ENCODE measurements around the gene TRIM25. TPM values are rescaled to one million over a fixed set of nuclear protein-coding genes. Genes with fewer than 3 reads are reported as not detected.

TRIM25 gene
- polyA plus RNA-seq, 1 of the 3 experiments (the other 2 are of a cell fraction) = 17.1 TPM

- TF ChIP-seq NRF1 (IDR thresholded peaks at IDR 0.05; ENCODE audit: low read depth, low read length) = peak; percentile 72
- TF ChIP-seq MAX (IDR thresholded peaks at IDR 0.05; ENCODE audit: low read depth) = peak; percentile 94
- peak; percentile 21; the same call in 1 of the 2 replicates for TF ChIP-seq TCF12 (IDR thresholded peaks at IDR 0.05)
- no peak for TF ChIP-seq ZBTB33 (IDR thresholded peaks at IDR 0.05; ENCODE audit: borderline replicate concordance, low read depth)
- no peak for TF ChIP-seq USF2 (IDR thresholded peaks at IDR 0.05; ENCODE audit: borderline replicate concordance, low read depth, low read length)
- peak; percentile 68; the same call in 1 of the 2 replicates for TF ChIP-seq ELF1 (IDR thresholded peaks at IDR 0.05)
- TF ChIP-seq MXI1 (IDR thresholded peaks at IDR 0.05; ENCODE audit: low read depth, low read length) = peak; percentile 94
- TF ChIP-seq RAD21 (IDR thresholded peaks at IDR 0.05; ENCODE audit: low read length) = peak; percentile 75
- no peak for TF ChIP-seq EZH2phosphoT487 (IDR thresholded peaks at IDR 0.05; ENCODE audit: borderline replicate concordance, low read depth)
- peak; percentile 82 for TF ChIP-seq CHD2 (IDR thresholded peaks at IDR 0.05; ENCODE audit: low read length, partially characterized antibody)
- no peak for TF ChIP-seq TEAD4 (IDR thresholded peaks at IDR 0.05; ENCODE audit: borderline replicate concordance, insufficient read depth)
- peak; percentile 100 for TF ChIP-seq CTCF (IDR thresholded peaks at IDR 0.05)
- TF ChIP-seq TAF1 (IDR thresholded peaks at IDR 0.05; ENCODE audit: borderline replicate concordance, low read depth, low read length) = peak; percentile 88
- no peak; the same call in 1 of the 2 replicates for TF ChIP-seq GATA2 (CRISPR knock-in tag; IDR thresholded peaks at IDR 0.05)
- peak; percentile 84; the same call in 1 of the 2 replicates for TF ChIP-seq SIN3A (IDR thresholded peaks at IDR 0.05; ENCODE audit: borderline replicate concordance, low read depth, low read length)
- TF ChIP-seq PBX3 (IDR thresholded peaks at IDR 0.05) = peak; percentile 11; the same call in 1 of the 2 replicates
- TF ChIP-seq USF1 (IDR thresholded peaks at IDR 0.05; ENCODE audit: borderline replicate concordance, low read depth) = peak; percentile 73
- TF ChIP-seq RCOR1 (IDR thresholded peaks at IDR 0.05; ENCODE audit: low read length) = peak; percentile 69
- no peak; the same call in 1 of the 2 replicates for TF ChIP-seq FOSL2 (IDR thresholded peaks at IDR 0.05; ENCODE audit: borderline replicate concordance, low read depth)
- TF ChIP-seq YY1 (IDR thresholded peaks at IDR 0.05; ENCODE audit: low read depth) = peak; percentile 95
These were observed 47.0 kb upstream of the TRIM25 start, which contains the start of gene COIL (continued) for GRCh38 chr17:56960596-56961538.
